PC-3 (cell line): ENCODE data around the gene RIPOR2.

ENCODE experiments used
- EZH2phosphoT487 ChIP-seq: fragments of 300-600 bp; sonication (generic); IDR thresholded peaks from 2 replicates; pipeline ENCODE4 v1.6.1; 2018; ENCODE audit warnings: mild to moderate bottlenecking, antibody characterized with exemption, low read length, borderline replicate concordance
- TF ChIP-seq, protein P1 (sequence below): fragments of 300-600 bp; sonication (generic); conservative IDR thresholded peaks from 2 replicates; pipeline ENCODE4 v1.5.1; 2017; ENCODE audit warnings: antibody characterized with exemption, low read depth, mild to moderate bottlenecking, low read length

DNA sequence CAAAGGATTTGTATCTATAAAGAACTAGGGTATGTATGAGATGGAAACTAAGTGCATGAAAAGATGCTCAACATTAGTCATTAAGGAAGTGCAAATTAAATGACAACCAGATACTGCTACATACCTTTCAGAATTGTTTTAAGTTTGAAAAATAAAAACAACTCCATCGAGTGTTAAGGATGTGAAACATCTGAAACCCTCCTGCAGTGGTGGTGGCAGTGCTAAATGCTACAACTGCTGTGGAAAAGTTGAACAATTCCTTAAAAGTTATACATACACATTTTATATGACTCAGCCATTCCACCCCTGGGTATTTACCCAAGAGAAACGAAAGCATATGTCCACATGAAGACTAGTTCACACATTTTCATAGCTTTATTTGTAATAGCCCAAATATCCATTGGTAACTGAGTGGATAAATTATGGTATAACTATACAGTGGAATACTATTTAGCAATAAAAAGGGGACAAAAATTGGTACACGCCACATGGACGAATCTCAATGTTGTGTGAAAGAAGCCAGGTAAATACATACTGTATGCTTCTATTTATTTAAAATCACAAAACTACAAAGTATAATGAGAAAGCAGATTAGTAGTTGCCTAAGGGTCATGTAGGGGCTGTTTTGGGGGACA, 147.6 kb downstream of the RIPOR2 start:
- TF ChIP-seq, protein P1, sequence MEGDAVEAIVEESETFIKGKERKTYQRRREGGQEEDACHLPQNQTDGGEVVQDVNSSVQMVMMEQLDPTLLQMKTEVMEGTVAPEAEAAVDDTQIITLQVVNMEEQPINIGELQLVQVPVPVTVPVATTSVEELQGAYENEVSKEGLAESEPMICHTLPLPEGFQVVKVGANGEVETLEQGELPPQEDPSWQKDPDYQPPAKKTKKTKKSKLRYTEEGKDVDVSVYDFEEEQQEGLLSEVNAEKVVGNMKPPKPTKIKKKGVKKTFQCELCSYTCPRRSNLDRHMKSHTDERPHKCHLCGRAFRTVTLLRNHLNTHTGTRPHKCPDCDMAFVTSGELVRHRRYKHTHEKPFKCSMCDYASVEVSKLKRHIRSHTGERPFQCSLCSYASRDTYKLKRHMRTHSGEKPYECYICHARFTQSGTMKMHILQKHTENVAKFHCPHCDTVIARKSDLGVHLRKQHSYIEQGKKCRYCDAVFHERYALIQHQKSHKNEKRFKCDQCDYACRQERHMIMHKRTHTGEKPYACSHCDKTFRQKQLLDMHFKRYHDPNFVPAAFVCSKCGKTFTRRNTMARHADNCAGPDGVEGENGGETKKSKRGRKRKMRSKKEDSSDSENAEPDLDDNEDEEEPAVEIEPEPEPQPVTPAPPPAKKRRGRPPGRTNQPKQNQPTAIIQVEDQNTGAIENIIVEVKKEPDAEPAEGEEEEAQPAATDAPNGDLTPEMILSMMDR = no peak
- TF ChIP-seq EZH2phosphoT487 = no peak
